GM12873 (cell line): Measurements from ENCODE around the gene COL1A2.

ENCODE experiments used
- TF ChIP-seq, protein P1 (sequence below): IDR thresholded peaks from 2 replicates; pipeline ENCODE4 v1.5.1; 2012; ENCODE audit warnings: low read depth, mild to moderate bottlenecking, moderate library complexity, low read length, control low read depth; ENCODE audit not compliant: insufficient read depth; ENCODE audit errors: missing control alignments

Gene COL1A2

DNA sequence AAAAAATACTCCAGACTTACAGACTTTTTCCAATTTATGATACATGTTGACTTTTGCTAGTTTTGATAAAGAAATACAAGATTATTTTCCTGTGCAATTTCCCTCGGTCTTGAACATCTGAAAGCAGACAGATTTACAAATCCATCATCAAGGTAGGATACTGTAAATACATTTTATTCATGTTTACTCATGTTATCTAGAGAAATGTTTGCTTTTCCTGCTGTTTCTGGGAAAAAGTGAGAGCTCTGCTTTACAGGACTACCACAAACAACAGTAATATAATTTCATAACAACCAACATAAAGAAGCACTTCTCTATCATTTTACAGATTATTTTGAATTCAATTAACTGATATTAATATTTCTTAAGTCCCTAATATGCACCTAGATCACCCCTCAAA lies 83.2 kb downstream of the COL1A2 start:
- TF ChIP-seq, protein P1, sequence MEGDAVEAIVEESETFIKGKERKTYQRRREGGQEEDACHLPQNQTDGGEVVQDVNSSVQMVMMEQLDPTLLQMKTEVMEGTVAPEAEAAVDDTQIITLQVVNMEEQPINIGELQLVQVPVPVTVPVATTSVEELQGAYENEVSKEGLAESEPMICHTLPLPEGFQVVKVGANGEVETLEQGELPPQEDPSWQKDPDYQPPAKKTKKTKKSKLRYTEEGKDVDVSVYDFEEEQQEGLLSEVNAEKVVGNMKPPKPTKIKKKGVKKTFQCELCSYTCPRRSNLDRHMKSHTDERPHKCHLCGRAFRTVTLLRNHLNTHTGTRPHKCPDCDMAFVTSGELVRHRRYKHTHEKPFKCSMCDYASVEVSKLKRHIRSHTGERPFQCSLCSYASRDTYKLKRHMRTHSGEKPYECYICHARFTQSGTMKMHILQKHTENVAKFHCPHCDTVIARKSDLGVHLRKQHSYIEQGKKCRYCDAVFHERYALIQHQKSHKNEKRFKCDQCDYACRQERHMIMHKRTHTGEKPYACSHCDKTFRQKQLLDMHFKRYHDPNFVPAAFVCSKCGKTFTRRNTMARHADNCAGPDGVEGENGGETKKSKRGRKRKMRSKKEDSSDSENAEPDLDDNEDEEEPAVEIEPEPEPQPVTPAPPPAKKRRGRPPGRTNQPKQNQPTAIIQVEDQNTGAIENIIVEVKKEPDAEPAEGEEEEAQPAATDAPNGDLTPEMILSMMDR = no peak

DNA sequence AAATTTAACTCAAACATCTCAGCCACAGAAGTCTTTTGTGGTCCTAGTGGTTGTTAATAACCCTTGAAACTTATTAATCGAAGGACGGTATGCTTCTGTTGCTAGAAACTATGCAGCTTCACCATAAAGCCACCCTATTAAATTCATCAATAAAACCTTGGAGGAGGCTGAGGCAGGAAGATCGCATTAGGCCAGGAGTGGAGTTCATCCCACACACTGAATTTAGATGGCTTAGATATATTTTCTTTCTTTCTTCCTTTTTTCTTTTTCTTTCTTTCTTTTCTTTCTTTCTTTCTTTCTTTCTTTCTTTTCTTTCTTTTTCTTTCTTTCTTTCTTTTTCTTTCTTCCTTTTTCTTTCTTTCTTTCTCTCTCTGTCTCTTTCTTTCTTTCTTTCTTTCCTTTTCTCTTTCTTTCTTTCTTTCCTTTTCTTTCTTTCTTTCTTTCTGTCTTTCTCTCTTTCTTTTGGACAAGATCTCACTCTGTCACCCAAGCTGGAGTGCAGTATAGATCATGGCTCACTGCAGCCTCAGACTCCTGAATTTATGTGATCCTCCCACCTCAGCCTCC lies 84.0 kb downstream of the COL1A2 start:
- TF ChIP-seq, protein P1 = no peak
